HEK293T (cell line): ENCODE measurements around the gene MND1.

Experiments used
- CTCF ChIA-PET: fragments of 350-600 bp; formaldehyde crosslinking; extraction: SDS; loops from one replicate; lab custom pipeline; 2021; ENCODE audit warnings: antibody characterized with exemption, inconsistent platforms; lab: Yijun Ruan, JAX
- POLR2A ChIA-PET: fragments of 350-600 bp; formaldehyde crosslinking; extraction: SDS; loops from one replicate; lab custom pipeline; 2020; ENCODE audit warnings: antibody characterized with exemption, inconsistent platforms; lab: Yijun Ruan, JAX
- DNase-seq: peaks from one replicate; pipeline ENCODE4 v3.0.0; 2012; ENCODE audit warnings: mixed read lengths; ENCODE audit errors: extremely low spot score
- ARNT ChIP-seq: fragments of 450-650 bp; IDR thresholded peaks from 2 replicates; pipeline ENCODE4 v1.6.1; 2017; ENCODE audit warnings: mild to moderate bottlenecking
- BHLHE40 ChIP-seq: fragments of 450-650 bp; IDR thresholded peaks from 2 replicates; pipeline ENCODE4 v1.6.1; 2016; ENCODE audit warnings: mild to moderate bottlenecking, moderate library complexity, borderline replicate concordance
- CTBP1 ChIP-seq: fragments of 450-650 bp; IDR thresholded peaks from 2 replicates; pipeline ENCODE4 v1.6.1; 2016; ENCODE audit warnings: borderline replicate concordance
- ELF4 ChIP-seq: fragments of 450-650 bp; IDR thresholded peaks from 2 replicates; pipeline ENCODE4 v1.6.1; 2017; ENCODE audit warnings: antibody characterized with exemption
- FOXA1 ChIP-seq: fragments of 450-650 bp; IDR thresholded peaks from 2 replicates; pipeline ENCODE4 v1.6.1; 2016; ENCODE audit warnings: mild to moderate bottlenecking
- FOXK2 ChIP-seq: fragments of 450-650 bp; IDR thresholded peaks from 2 replicates; pipeline ENCODE4 v1.6.1; 2016; ENCODE audit warnings: mild to moderate bottlenecking
- FOXM1 ChIP-seq: fragments of 450-650 bp; IDR thresholded peaks from 2 replicates; pipeline ENCODE4 v1.6.1; 2017; ENCODE audit warnings: mild to moderate bottlenecking, borderline replicate concordance
- HDGF ChIP-seq: fragments of 450-650 bp; IDR thresholded peaks from 2 replicates; pipeline ENCODE4 v1.6.1; 2017; ENCODE audit warnings: antibody characterized with exemption, borderline replicate concordance
- L3MBTL2 ChIP-seq: fragments of 450-650 bp; conservative IDR thresholded peaks from 2 replicates; pipeline ENCODE4 v1.6.1; 2016; ENCODE audit warnings: mild to moderate bottlenecking
- LEF1 ChIP-seq: fragments of 450-650 bp; IDR thresholded peaks from 2 replicates; pipeline ENCODE4 v1.6.1; 2017; ENCODE audit warnings: mild to moderate bottlenecking, borderline replicate concordance
- NFRKB ChIP-seq: fragments of 450-650 bp; IDR thresholded peaks from 2 replicates; pipeline ENCODE4 v1.6.1; 2016; ENCODE audit warnings: mild to moderate bottlenecking, moderate library complexity
- SP1 ChIP-seq: fragments of 450-650 bp; IDR thresholded peaks from 2 replicates; pipeline ENCODE4 v1.6.1; 2017
- SUZ12 ChIP-seq: fragments of 450-650 bp; IDR thresholded peaks from 2 replicates; pipeline ENCODE4 v1.6.1; 2016; ENCODE audit warnings: mild to moderate bottlenecking
- TARDBP ChIP-seq: fragments of 450-650 bp; IDR thresholded peaks from 2 replicates; pipeline ENCODE4 v1.6.1; 2016
- ZNF384 ChIP-seq: fragments of 450-650 bp; IDR thresholded peaks from 2 replicates; pipeline ENCODE4 v1.6.1; 2016
- TF ChIP-seq, protein P1 (sequence below): fragments of 450-650 bp; IDR thresholded peaks from 2 replicates; pipeline ENCODE4 v1.6.1; 2016

Gene MND1

DNA sequence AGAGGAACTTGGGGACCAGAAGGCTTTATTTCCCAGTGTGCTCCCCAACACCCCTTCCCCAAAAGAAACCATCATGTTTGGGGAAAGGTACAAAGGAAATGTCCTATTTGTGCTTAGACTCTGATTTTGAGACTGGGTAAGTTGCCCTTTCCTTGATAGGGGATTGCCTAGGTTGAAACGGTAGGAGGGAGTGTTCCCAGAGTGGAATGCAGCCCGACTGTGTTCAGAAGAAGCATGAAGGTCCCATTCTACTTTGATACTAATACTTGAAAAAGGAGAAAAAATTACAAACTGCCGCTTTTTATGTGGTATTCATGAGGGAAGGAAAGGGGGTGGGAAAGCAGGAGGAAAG lies 89.2 kb downstream of the MND1 start:
- POLR2A ChIA-PET = interaction anchor here (1.1 kb wide), 1 partner anchor 32 kb away, joined by 3 read pairs; the partner anchor contains the start of gene TMEM131L
- CTCF ChIA-PET = interaction anchor here (0.7 to 1.6 kb wide), 3 partner anchors 11 to 140 kb away, joined by 3 to 22 read pairs (median 3); no protein-coding TSS in a partner anchor
- no peak for DNase-seq
- TF ChIP-seq ARNT = no peak
- no peak for TF ChIP-seq BHLHE40
- no peak for TF ChIP-seq ELF4
- no peak for TF ChIP-seq SUZ12
- TF ChIP-seq ZNF384 = no peak
- TF ChIP-seq LEF1 = no peak
- no peak for TF ChIP-seq CTBP1
- TF ChIP-seq FOXK2 = no peak
- no peak for TF ChIP-seq NFRKB
- TF ChIP-seq, protein P1, sequence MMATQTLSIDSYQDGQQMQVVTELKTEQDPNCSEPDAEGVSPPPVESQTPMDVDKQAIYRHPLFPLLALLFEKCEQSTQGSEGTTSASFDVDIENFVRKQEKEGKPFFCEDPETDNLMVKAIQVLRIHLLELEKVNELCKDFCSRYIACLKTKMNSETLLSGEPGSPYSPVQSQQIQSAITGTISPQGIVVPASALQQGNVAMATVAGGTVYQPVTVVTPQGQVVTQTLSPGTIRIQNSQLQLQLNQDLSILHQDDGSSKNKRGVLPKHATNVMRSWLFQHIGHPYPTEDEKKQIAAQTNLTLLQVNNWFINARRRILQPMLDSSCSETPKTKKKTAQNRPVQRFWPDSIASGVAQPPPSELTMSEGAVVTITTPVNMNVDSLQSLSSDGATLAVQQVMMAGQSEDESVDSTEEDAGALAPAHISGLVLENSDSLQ = no peak
- no peak for TF ChIP-seq HDGF
- no peak for TF ChIP-seq FOXM1
- no peak for TF ChIP-seq L3MBTL2
- TF ChIP-seq SP1 = no peak
- no peak for TF ChIP-seq FOXA1
- no peak for TF ChIP-seq TARDBP

DNA sequence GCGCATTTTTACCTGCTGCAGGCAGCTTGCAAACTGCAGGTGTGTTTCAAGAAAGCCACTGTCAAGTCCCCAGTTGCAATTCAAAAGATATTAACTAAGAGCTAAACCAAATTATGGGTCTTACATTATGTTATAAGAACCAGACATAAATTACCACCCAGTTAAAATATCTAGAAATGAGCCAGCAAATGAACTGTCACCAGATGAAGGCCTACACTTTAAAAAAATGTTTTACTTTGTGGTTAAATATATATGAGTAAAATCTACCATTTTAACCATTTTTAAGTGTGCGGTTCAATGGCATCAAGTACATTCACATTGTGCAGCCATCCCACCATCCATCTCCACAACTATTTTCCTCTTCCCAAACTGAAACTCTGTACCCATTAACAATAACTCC lies 89.7 kb downstream of the MND1 start:
- TF ChIP-seq ZNF384 (no peak), CTBP1 (no peak), L3MBTL2 (no peak), ELF4 (no peak), NFRKB (no peak), HDGF (no peak), SP1 (no peak), TARDBP (no peak), FOXK2 (no peak), BHLHE40 (no peak), SUZ12 (no peak)
- TF ChIP-seq, protein P1 = no peak
- ChIA-PET CTCF (interaction anchor here (0.7 kb wide), 1 partner anchor 137 kb away, joined by 3 read pairs; no protein-coding TSS in a partner anchor), POLR2A (interaction anchor here (1.1 kb wide), 1 partner anchor 32 kb away, joined by 3 read pairs; the partner anchor contains the start of gene TMEM131L)
- DNase-seq = no peak

DNA sequence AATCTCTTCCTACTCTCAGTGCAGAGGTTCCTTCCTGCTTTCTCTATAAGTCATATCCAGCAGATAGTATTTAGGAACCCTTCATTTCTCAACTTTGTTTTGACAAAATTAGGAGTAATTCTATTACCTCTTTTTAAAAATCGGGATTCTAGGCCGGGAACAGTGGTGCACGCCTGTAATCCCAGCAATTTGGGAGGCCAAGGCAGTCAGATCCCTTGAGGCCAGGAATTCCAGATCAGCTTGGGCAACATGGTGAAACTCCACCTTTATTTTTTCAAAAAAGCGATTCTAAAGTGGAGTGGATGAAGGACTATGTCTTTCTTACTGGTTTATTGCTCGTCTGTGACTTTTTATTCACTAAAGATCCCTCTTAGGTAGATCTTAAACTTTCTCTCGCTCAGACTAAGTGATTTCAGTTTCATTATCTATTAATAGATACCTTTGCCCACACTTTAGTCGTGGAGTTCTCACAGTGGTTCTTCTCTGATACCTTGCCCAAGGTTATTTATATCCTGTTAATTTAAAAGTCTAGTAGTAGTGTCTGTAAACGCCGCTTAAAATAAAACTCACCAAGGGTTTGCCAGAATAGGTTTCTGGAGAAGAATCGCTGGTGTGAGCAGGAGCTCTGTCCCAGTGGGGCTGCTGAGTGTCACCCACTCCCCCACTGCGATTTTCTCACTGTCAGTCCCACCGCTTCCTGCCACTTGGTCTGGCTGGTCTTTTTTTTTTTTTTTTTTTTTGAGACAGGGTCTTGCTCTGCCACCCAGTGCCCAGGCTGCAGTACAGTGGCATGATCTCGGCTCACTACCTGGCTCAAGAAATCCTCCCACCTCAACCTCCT lies 94.6 kb downstream of the MND1 start:
- no peak for TF ChIP-seq LEF1
- TF ChIP-seq ARNT = no peak
- no peak for TF ChIP-seq HDGF
- no peak for TF ChIP-seq SUZ12
- no peak for TF ChIP-seq FOXK2
- no peak for TF ChIP-seq BHLHE40
- no peak for TF ChIP-seq FOXM1
- no peak for TF ChIP-seq ZNF384
- no peak for TF ChIP-seq NFRKB
- TF ChIP-seq ELF4 = no peak
- TF ChIP-seq CTBP1 = no peak
- no peak for TF ChIP-seq SP1
- no peak for TF ChIP-seq L3MBTL2
- DNase-seq = no peak
- ChIA-PET CTCF (interaction anchor here (0.6 kb wide), 1 partner anchor 93 kb away, joined by 3 read pairs; no protein-coding TSS in a partner anchor), POLR2A (no interaction called here)

DNA sequence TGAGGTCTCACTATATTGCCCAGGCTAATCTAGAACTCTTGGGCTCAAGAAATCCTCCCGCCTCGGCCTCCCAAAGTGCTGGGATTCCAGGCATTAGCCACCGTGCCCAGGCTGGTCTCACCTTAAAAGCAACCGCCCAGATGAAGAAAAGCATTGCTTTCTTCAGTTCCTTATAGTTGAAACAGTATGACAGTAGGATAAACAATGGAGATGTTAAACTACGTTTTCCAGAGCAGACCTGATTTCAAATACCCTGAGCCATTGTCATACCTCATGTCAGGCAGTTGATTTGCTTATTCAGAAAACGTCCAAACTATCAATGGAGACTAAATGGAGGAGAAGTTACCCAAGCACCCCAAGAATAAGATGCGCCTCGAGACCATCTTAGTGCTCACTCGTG lies 95.3 kb downstream of the MND1 start:
- TF ChIP-seq TARDBP (no peak), SUZ12 (no peak), L3MBTL2 (no peak)
- no peak for DNase-seq
- POLR2A ChIA-PET = no interaction called here
- CTCF ChIA-PET = no interaction called here

DNA sequence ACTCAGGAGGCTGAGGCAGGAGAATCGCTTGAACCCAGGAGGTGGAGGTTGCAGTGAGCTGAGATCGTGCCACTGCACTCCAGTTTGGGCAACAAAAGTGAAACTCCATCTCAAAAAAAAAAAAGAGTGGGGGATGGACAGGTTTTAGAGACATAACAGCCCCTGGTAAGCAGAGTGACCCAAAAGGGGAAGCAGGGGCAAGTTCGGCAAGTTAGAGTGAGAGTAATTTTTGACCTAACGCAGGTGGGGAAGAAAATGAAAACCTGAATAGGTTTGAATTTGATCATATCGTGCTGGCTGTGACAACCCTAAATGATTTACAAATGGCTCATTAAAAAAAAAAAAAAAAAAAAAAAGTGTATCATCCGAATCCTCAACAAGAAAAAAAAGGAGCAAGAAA lies 96.0 kb downstream of the MND1 start:
- no peak for DNase-seq
- POLR2A ChIA-PET = no interaction called here
- CTCF ChIA-PET = no interaction called here
- TF ChIP-seq LEF1 = no peak
- 0 out of 2 replicates have a peak, but pooled peaks have one; percentile 12 for TF ChIP-seq ZNF384

DNA sequence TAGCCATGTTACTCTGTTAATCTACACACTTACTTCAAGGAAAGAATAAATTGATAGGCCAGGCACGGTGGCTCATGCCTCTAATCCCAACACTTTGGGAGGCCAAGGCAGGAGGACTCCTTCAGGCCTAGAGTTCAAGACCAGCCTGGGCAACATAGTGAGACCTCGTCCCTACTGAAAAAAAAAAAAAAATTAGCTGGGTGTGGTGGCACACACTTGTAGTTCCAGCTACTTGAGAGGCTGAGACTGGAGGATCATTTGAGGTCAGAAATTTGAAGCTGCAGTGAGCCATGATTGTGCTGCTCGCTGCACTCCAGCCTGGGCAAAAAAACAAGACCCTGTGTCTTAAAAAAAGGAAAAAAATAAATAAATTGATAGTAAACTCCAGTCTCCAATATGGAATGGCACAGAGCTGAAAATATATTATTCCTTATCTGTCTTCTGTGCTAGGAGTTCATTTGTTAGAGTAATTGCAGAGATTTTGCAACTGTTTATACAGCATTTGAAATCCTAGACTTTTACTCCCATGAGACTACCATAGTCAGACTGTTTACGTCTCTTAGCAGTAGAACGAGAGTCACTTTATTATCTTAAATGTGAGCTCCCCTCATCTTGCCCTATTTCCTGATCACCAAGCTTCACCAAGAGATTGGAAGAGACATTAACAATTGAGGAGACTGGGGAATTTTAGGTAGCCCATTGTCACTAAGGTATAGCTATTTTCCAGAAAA lies 102.9 kb downstream of the MND1 start:
- TF ChIP-seq L3MBTL2 = no peak
- no peak for TF ChIP-seq FOXA1
- TF ChIP-seq ZNF384 = peak; percentile 64
- TF ChIP-seq ARNT = no peak
- POLR2A ChIA-PET = interaction anchor here (0.8 to 3.3 kb wide), 6 partner anchors 9 to 137 kb away, joined by 3 to 42 read pairs (median 3); partner anchors contain the start of gene TMEM131L
- CTCF ChIA-PET = interaction anchor here (0.6 to 2.6 kb wide), 6 partner anchors 10 to 103 kb away, joined by 3 to 13 read pairs (median 4); partner anchors contain the start of gene TMEM131L
- peak; percentile 27 for DNase-seq
